ENCODE measurements around the gene NDUFB10.

DNA sequence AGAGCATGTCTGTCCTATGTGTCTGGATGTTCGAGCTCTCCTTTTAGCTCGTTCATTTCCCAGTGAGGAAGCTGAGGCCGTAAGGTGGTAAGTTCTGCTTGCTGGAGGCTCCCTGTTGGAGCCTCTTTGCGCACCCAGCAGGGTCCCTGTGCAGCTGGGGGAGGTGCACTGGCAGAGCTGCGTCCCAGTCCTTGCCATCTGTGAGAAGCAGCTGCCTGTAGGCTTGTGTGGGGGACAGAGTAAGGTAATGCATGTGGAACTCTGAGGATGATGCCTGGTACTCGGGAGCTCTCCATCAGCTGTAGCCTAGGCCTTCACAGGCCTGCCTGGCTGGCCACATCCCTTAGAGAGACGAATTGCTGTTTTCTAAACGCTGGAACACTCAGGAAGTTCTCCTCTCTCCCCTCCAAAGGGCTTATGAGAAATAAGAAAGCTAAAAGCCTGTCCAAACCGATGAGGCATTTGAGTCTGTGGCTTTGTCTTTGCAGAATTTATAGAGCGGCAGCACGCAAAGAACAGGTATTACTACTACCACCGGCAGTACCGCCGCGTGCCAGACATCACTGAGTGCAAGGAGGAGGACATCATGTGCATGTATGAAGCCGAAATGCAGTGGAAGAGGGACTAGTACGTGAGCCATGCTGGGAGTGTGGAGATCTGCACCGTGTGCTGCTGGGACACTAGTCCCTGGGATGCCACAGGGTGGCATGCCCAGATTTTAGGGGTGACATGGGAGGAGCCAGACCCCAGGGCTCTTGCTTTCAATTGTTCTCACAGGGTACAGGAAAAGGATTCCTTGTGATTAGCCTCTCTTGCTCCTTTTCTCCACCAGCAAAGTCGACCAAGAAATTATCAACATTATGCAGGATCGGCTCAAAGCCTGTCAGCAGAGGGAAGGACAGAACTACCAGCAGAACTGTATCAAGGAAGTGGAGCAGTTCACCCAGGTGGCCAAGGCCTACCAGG is 1.6 kb downstream of the NDUFB10 start:
- TF ChIP-seq EZH2 (IDR thresholded peaks at IDR 0.05; ENCODE audit: low read length): no peak
- TF ChIP-seq, protein P1, sequence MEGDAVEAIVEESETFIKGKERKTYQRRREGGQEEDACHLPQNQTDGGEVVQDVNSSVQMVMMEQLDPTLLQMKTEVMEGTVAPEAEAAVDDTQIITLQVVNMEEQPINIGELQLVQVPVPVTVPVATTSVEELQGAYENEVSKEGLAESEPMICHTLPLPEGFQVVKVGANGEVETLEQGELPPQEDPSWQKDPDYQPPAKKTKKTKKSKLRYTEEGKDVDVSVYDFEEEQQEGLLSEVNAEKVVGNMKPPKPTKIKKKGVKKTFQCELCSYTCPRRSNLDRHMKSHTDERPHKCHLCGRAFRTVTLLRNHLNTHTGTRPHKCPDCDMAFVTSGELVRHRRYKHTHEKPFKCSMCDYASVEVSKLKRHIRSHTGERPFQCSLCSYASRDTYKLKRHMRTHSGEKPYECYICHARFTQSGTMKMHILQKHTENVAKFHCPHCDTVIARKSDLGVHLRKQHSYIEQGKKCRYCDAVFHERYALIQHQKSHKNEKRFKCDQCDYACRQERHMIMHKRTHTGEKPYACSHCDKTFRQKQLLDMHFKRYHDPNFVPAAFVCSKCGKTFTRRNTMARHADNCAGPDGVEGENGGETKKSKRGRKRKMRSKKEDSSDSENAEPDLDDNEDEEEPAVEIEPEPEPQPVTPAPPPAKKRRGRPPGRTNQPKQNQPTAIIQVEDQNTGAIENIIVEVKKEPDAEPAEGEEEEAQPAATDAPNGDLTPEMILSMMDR (optimal IDR thresholded peaks at IDR 0.05 in 1 of 3, IDR thresholded peaks at IDR 0.05 in 1 of 3, conservative IDR thresholded peaks at IDR 0.05 in 1 of 3; ENCODE audit: extremely low read depth in 1 of 3, insufficient read depth in 2 of 3, low read length in 3 of 3): no peak
